ENCODE data around the gene ANGPTL2.

- TF ChIP-seq, protein P1, sequence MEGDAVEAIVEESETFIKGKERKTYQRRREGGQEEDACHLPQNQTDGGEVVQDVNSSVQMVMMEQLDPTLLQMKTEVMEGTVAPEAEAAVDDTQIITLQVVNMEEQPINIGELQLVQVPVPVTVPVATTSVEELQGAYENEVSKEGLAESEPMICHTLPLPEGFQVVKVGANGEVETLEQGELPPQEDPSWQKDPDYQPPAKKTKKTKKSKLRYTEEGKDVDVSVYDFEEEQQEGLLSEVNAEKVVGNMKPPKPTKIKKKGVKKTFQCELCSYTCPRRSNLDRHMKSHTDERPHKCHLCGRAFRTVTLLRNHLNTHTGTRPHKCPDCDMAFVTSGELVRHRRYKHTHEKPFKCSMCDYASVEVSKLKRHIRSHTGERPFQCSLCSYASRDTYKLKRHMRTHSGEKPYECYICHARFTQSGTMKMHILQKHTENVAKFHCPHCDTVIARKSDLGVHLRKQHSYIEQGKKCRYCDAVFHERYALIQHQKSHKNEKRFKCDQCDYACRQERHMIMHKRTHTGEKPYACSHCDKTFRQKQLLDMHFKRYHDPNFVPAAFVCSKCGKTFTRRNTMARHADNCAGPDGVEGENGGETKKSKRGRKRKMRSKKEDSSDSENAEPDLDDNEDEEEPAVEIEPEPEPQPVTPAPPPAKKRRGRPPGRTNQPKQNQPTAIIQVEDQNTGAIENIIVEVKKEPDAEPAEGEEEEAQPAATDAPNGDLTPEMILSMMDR (IDR thresholded peaks at IDR 0.05) = no peak
- TF ChIP-seq POLR2A (IDR thresholded peaks at IDR 0.05) (no peak), POLR2AphosphoS5 (IDR thresholded peaks at IDR 0.05) (no peak), EP300 (IDR thresholded peaks at IDR 0.05) (no peak)
Measured at GRCh38 chr9:127136081-127136879, 13.8 kb upstream of the ANGPTL2 start.
